HepG2 (cell line): ENCODE results near the gene NUDT21. TPM values are rescaled to one million over a fixed set of nuclear protein-coding genes. Genes with fewer than 3 reads are reported as not detected.

ENCODE experiments used
- ATAC-seq: fragments of 200-7000 bp; cut with Tn5 transposase; 3 replicates; pipeline ENCODE4 v1.9.1; 2020; ENCODE audit warnings: mild to moderate bottlenecking, moderate library complexity
- BruUV-seq: library from RNA; stranded (reverse); fragments of 400-500 nt; replicated peaks from 2 replicates; lab custom pipeline; 2021; lab: Mats Ljungman, UMichigan
- CTCF ChIA-PET: fragments of 300-600 bp; formaldehyde crosslinking; extraction: SDS; loops from one replicate; lab custom pipeline; 2021; ENCODE audit warnings: low total read pairs, inconsistent platforms, low intra/inter-chr PET ratio; lab: Yijun Ruan, JAX
- POLR2A ChIA-PET: fragments of 350-600 bp; sonication (Branson Sonifier 250); formaldehyde crosslinking; loops from one replicate; lab custom pipeline; 2020; ENCODE audit warnings: antibody characterized with exemption, inconsistent platforms; lab: Yijun Ruan, JAX
- DNase-seq: peaks from one replicate; pipeline ENCODE4 v3.0.0-alpha.2; 2015; ENCODE audit warnings: low spot score
- FAIRE-seq: peaks from 3 replicates; lab custom pipeline; 2011; peaks lifted over from hg19 to GRCh38; lab: Jason Lieb, UNC
- H2AFZ ChIP-seq: one replicate; pipeline ENCODE4 v1.6.1; 2011; ENCODE audit warnings: low read length, inconsistent platforms
- H3K27ac ChIP-seq: fragments of 300-600 bp; 3 replicates; pipeline ENCODE4 v1.8.0; 2011; ENCODE audit warnings: mixed run types, mild to moderate bottlenecking, mixed read lengths, low read length, inconsistent platforms; ENCODE audit not compliant: insufficient read depth; ENCODE audit errors: extremely low read length
- H3K27me3 ChIP-seq, 2 experiments: fragments of 200-600 bp in 1 of 2; 2 replicates in 1 of 2; 3 replicates in 1 of 2; pipeline versions ENCODE4 v1.6.0 to v1.8.0; 2011; ENCODE audit warnings: low read length in 2 of 2, mild to moderate bottlenecking in 2 of 2, moderate library complexity in 2 of 2, inconsistent platforms in 1 of 2; ENCODE audit not compliant: insufficient read depth in 2 of 2, control insufficient read depth in 1 of 2
- H3K36me3 ChIP-seq, 2 experiments: fragments of 200-600 bp in 1 of 2; replicated peaks in 1 of 2; 2 replicates in 1 of 2; 3 replicates in 1 of 2; pipeline versions ENCODE4 v1.5.1 to v1.8.0; 2011; ENCODE audit warnings: low read length in 2 of 2, inconsistent platforms in 1 of 2; ENCODE audit not compliant: insufficient read depth in 2 of 2, control insufficient read depth in 1 of 2
- H3K4me1 ChIP-seq: 2 replicates; pipeline ENCODE4 v1.5.1; 2012; ENCODE audit warnings: low read length, inconsistent platforms; ENCODE audit not compliant: insufficient read depth
- H3K4me2 ChIP-seq: 2 replicates; pipeline ENCODE4 v1.6.0; 2011; ENCODE audit warnings: low read depth, low read length, inconsistent platforms
- H3K4me3 ChIP-seq, 3 experiments: fragments of 200-600 bp in 1 of 3; sonication (generic), shearing (Covaris generic) in 1 of 3; replicated peaks in 1 of 3; 2 replicates each; pipeline ENCODE4 v1.5.1; 2011 to 2016; ENCODE audit warnings: low read length in 3 of 3, inconsistent platforms in 2 of 3, low read depth in 2 of 3, mild to moderate bottlenecking in 2 of 3, control low read depth in 1 of 3, mixed read lengths in 1 of 3; ENCODE audit not compliant: insufficient read depth in 1 of 3
- H3K79me2 ChIP-seq: one replicate; pipeline ENCODE4 v1.6.1; 2011; ENCODE audit warnings: low read length, inconsistent platforms; ENCODE audit not compliant: insufficient read depth
- H3K9ac ChIP-seq: 2 replicates; pipeline ENCODE4 v1.6.0; 2011; ENCODE audit warnings: mild to moderate bottlenecking, low read depth, low read length, inconsistent platforms; ENCODE audit not compliant: insufficient read depth
- H3K9me3 ChIP-seq: 2 replicates; pipeline ENCODE4 v1.5.1; 2012; ENCODE audit warnings: mild to moderate bottlenecking, low read length
- H4K20me1 ChIP-seq: 2 replicates; pipeline ENCODE4 v1.6.0; 2011; ENCODE audit warnings: inconsistent platforms, mild to moderate bottlenecking, low read length, moderate library complexity; ENCODE audit not compliant: insufficient read depth
- AKNA ChIP-seq: sonication (generic); formaldehyde crosslinking; IDR thresholded peaks from 2 replicates; pipeline ENCODE4 v1.4.0; 2020; ENCODE audit warnings: missing genetic modification reagents, borderline replicate concordance
- ARNT2 ChIP-seq: sonication (generic); formaldehyde crosslinking; IDR thresholded peaks from 2 replicates; pipeline ENCODE4 v1.8.0; 2022; ENCODE audit warnings: mild to moderate bottlenecking, low read depth, missing genetic modification reagents, moderate library complexity
- BCL6 ChIP-seq: IDR thresholded peaks from 2 replicates; pipeline ENCODE4 v1.6.1; 2016; ENCODE audit warnings: missing genetic modification reagents, missing compliant biosample characterization
- CEBPB ChIP-seq: IDR thresholded peaks from 2 replicates; pipeline ENCODE4 v1.6.1; 2011; ENCODE audit warnings: low read depth, low read length, improper control_type of control experiment, borderline replicate concordance
- CREM ChIP-seq, 2 experiments: sonication (generic) in 1 of 2; formaldehyde crosslinking in 1 of 2; IDR thresholded peaks; 2 replicates each; pipeline versions ENCODE4 v1.4.0 to v1.6.1; 2016 to 2020; ENCODE audit warnings: antibody characterized with exemption in 1 of 2, mild to moderate bottlenecking in 1 of 2, missing genetic modification reagents in 1 of 2
- DMAP1 ChIP-seq: IDR thresholded peaks from 2 replicates; pipeline ENCODE4 v1.6.1; 2016
- EP300 ChIP-seq, 3 experiments: sonication (generic) in 1 of 3; formaldehyde crosslinking in 1 of 3; IDR thresholded peaks; 2 replicates each; pipeline versions ENCODE4 v1.5.1 to v1.6.1; 2011 to 2020; ENCODE audit warnings: low read depth in 2 of 3, low read length in 2 of 3, borderline replicate concordance in 1 of 3, improper control_type of control experiment in 1 of 3, mild to moderate bottlenecking in 1 of 3, missing genetic modification reagents in 1 of 3, moderate library complexity in 1 of 3
- HINFP ChIP-seq: sonication (generic); formaldehyde crosslinking; IDR thresholded peaks from 2 replicates; pipeline ENCODE4 v1.4.0; 2020; ENCODE audit warnings: low read depth, mild to moderate bottlenecking, missing genetic modification reagents
- HOXA3 ChIP-seq: sonication (generic); formaldehyde crosslinking; IDR thresholded peaks from 2 replicates; pipeline ENCODE4 v1.5.0; 2020; ENCODE audit warnings: missing genetic modification reagents
- LCORL ChIP-seq, 2 experiments: fragments of 450-650 bp in 1 of 2; sonication (generic) in 1 of 2; formaldehyde crosslinking in 1 of 2; IDR thresholded peaks; 2 replicates each; pipeline versions ENCODE4 v1.5.0 to v1.6.1; 2017 to 2020; ENCODE audit warnings: antibody characterized with exemption in 1 of 2, missing genetic modification reagents in 1 of 2
- POGK ChIP-seq: sonication (generic); formaldehyde crosslinking; conservative IDR thresholded peaks from 2 replicates; pipeline ENCODE4 v1.8.0; 2022; ENCODE audit warnings: mild to moderate bottlenecking, moderate library complexity, missing genetic modification reagents
- POLR2A ChIP-seq, 2 experiments: IDR thresholded peaks; 2 replicates each; pipeline ENCODE4 v1.6.1; 2011; ENCODE audit warnings: low read depth in 2 of 2, low read length in 2 of 2, mild to moderate bottlenecking in 1 of 2, moderate library complexity in 1 of 2; ENCODE audit not compliant: insufficient read depth in 1 of 2
- RFXAP ChIP-seq: sonication (generic); formaldehyde crosslinking; IDR thresholded peaks from 2 replicates; pipeline ENCODE4 v1.4.0; 2020; ENCODE audit warnings: missing genetic modification reagents, borderline replicate concordance
- SALL1 ChIP-seq: sonication (generic); formaldehyde crosslinking; IDR thresholded peaks from 2 replicates; pipeline ENCODE4 v1.8.0; 2022; ENCODE audit warnings: mild to moderate bottlenecking, missing genetic modification reagents
- ZNF746 ChIP-seq: sonication (generic); formaldehyde crosslinking; IDR thresholded peaks from 2 replicates; pipeline ENCODE4 v1.8.0; 2022; ENCODE audit warnings: mild to moderate bottlenecking, missing genetic modification reagents
- ZSCAN22 ChIP-seq: sonication (generic); formaldehyde crosslinking; IDR thresholded peaks from 2 replicates; pipeline ENCODE4 v1.4.0; 2020; ENCODE audit warnings: mild to moderate bottlenecking, missing genetic modification reagents
- WGBS: methylation state at CpG from one replicate; pipeline ENCODE4 v1.1.6; 2017; ENCODE audit warnings: low lambda C conversion rate; 5-methylcytosine and 5-hydroxymethylcytosine counted together
- in situ Hi-C: cut with HindIII; loops from 2 replicates; pipeline ENCODE4 v1.10.0; 2017; ENCODE audit warnings: low pct_unique_long_range_greater_than_20kb; ENCODE audit not compliant: extremely low pct_ligation_motif_present
- intact Hi-C: fragments of 100-400 bp; cut with micrococcal nuclease; formaldehyde crosslinking; loops from one replicate; pipeline ENCODE4 v1.10.0; 2022; ENCODE audit not compliant: unreplicated experiment
- polyA plus RNA-seq, 8 experiments: library from polyadenylated mRNA; depleted of rRNA in 3 of 8; stranded (reverse) in 7 of 8; unstranded in 1 of 8; fragments of >200 nt; fragmentation: Illumina TruSeq in 4 of 8; extraction: Trizol in 4 of 8; gene quantifications; 2 replicates each; pipeline versions ENCODE4 v1.2.1 to v1.2.3, GENCODE V29; 2011 to 2016; ENCODE audit warnings: low read depth in 4 of 8, missing spikeins in 1 of 8, mixed read lengths in 1 of 8; ENCODE audit not compliant: insufficient read depth in 1 of 8
- total RNA-seq, 5 experiments: library from RNA; depleted of rRNA; stranded (reverse); fragments of >200 nt; fragmentation: Illumina TruSeq; extraction: Trizol; gene quantifications; 2 replicates each; pipeline ENCODE4 v1.2.3, GENCODE V29; 2016; ENCODE audit warnings: low read depth in 1 of 5

The NUDT21 gene
- total and polyA plus RNA-seq, 2 of the 13 experiments (the other 11 are each of a cell fraction or from before 2014, with no cell fraction given) = 177 to 210 TPM

GRCh38 chr16:56382459-56382858 lies 68.7 kb downstream of the NUDT21 start:
- Histone ChIP-seq H3K4me1 (peaks cover 29% of the 10 kb centered on the region), H2AFZ (no peak overlapping the region), H3K9me3 (peaks cover 13% of the 10 kb centered on the region), H3K27me3 (no peaks in the 10 kb centered on the region), H4K20me1 (no peaks in the 10 kb centered on the region), H3K9ac (no peak overlapping the region), H3K27ac (peak overlapping the region; percentile 38), H3K36me3 (peaks cover 18 to 69% of the 10 kb centered on the region in 2 experiments), H3K4me3 (no peak overlapping the region), H3K4me2 (peak overlapping the region; percentile 18; the same call in 1 of the 2 replicates), H3K79me2 (no peaks in the 10 kb centered on the region)
- in situ Hi-C loops (no loop called here), intact Hi-C loops (loop anchor here (2.0 to 5.0 kb wide), 2 partner anchors 50 to 70 kb away; partner anchors contain the start of genes NUDT21 and OGFOD1)
- ATAC-seq = peak; percentile 93
- no TSS peak for BruUV-seq
- ChIA-PET POLR2A (interaction anchor here (1.3 to 1.6 kb wide), 3 partner anchors 25 to 69 kb away, joined by 4 to 6 read pairs (median 5); partner anchors contain the start of genes NUDT21 and OGFOD1), CTCF (no interaction called here)
- peak; percentile 98 for FAIRE-seq
- WGBS = 34% methylated on average over 4 of the region's 4 CpGs
- peak; percentile 86 for DNase-seq
- TF ChIP-seq HOXA3 (CRISPR knock-in tag) (0 out of 2 replicates have a peak, but pooled peaks have one; percentile 22), LCORL (IDR thresholded peaks at IDR 0.05) (no peak), LCORL (CRISPR knock-in tag; IDR thresholded peaks at IDR 0.05) (peak; percentile 80), ZSCAN22 (CRISPR knock-in tag) (no peak), POLR2A (IDR thresholded peaks at IDR 0.05; ENCODE audit: insufficient read depth in 1 of 2, low read depth in 2 of 2, low read length in 2 of 2) (no peak), ZNF746 (CRISPR knock-in tag) (no peak), BCL6 (CRISPR knock-in tag) (0 out of 2 replicates have a peak, but pooled peaks have one; percentile 13), CEBPB (peak; percentile 99), AKNA (CRISPR knock-in tag) (no peak), CREM (IDR thresholded peaks at IDR 0.05) (no peak), CREM (CRISPR knock-in tag; IDR thresholded peaks at IDR 0.05) (no peak), POGK (peak; percentile 73; the same call in 1 of the 2 replicates), ARNT2 (CRISPR knock-in tag) (0 out of 2 replicates have a peak, but pooled peaks have one; percentile 33), RFXAP (CRISPR knock-in tag) (0 out of 2 replicates have a peak, but pooled peaks have one; percentile 30), DMAP1 (CRISPR knock-in tag) (peak; percentile 49; the same call in 1 of the 2 replicates), EP300 (IDR thresholded peaks at IDR 0.05; ENCODE audit: low read depth in 2 of 2, low read length in 2 of 2) (peak; percentile 13 to 73; a peak in 1 of 4 replicates), EP300 (CRISPR knock-in tag; IDR thresholded peaks at IDR 0.05; ENCODE audit: borderline replicate concordance) (no peak), SALL1 (peak; percentile 31; the same call in 1 of the 2 replicates), HINFP (no peak)
